ENCODE results near the gene L3MBTL1. TPM values are rescaled to one million over a fixed set of nuclear protein-coding genes. Genes with fewer than 3 reads are reported as not detected.

The L3MBTL1 gene
- total and polyA plus RNA-seq, 2 of the 4 experiments (the other 2 are of a cell fraction): 2.2 to 4.5 TPM

DNA sequence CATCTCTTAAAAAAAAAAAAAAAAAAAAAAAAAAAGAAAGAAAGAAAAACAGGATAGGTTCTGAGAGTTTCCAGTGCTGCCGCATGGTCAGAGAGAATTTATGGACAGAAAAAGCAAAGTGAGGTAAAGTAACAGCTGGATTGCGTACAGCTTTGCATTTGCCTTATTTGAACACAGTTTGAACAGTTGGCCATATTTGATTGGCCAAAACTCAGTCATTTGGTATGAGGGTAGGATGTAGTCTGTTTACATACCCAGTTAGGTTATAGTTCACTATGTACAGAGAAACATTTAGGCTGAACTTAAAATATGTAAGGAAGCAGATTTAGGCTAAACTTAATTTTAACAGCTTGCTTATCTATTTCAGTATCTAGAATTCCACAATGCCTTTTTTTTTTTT is 17.5 kb upstream of the L3MBTL1 start:
- Histone ChIP-seq H3K18ac (ENCODE audit: low read depth, low read length) (no peak overlapping the region), H2AK9ac (replicated peaks; ENCODE audit: low read depth, low read length, poor library complexity) (no peak overlapping the region), H3K27me3 (ENCODE audit: control insufficient read depth, insufficient read depth, low read length) (peaks cover 3% of the 10 kb centered on the region), H2BK120ac (ENCODE audit: low read depth, low read length) (no peak overlapping the region), H3K56ac (ENCODE audit: extremely low read depth, insufficient read depth, low read length) (no peak overlapping the region), H3K4ac (ENCODE audit: low read depth, low read length) (no peak overlapping the region), H3K4me1 (ENCODE audit: control insufficient read depth, insufficient read depth, low read length) (peaks cover 1% of the 10 kb centered on the region; the same call in 1 of the 2 replicates), H3K4me2 (ENCODE audit: low read depth, low read length) (no peak overlapping the region), H4K20me1 (ENCODE audit: insufficient read depth, low read length) (no peaks in the 10 kb centered on the region), H2AFZ (replicated peaks; ENCODE audit: low read length, poor library complexity) (no peak overlapping the region), H3K9me1 (ENCODE audit: insufficient read depth, low read length) (no peaks in the 10 kb centered on the region), H4K8ac (ENCODE audit: low read depth in 2 of 2, low read length in 2 of 2) (no peak overlapping the region), H2BK20ac (ENCODE audit: low read depth, low read length) (no peak overlapping the region), H3K9ac (ENCODE audit: low read depth, low read length) (no peak overlapping the region), H3K27ac (ENCODE audit: insufficient read depth, low read length) (no peak overlapping the region), H3K36me3 (ENCODE audit: control insufficient read depth, insufficient read depth, low read length) (no peaks in the 10 kb centered on the region), H4K5ac (ENCODE audit: low read depth, low read length) (no peak overlapping the region), H3K4me3 (ENCODE audit: insufficient read depth, low read depth, low read length) (no peak overlapping the region), H3K79me1 (ENCODE audit: low read depth in 1 of 2, low read length in 2 of 2) (no peaks in the 10 kb centered on the region), H2AK5ac (ENCODE audit: low read depth, low read length) (no peak overlapping the region), H3K23ac (ENCODE audit: low read depth, low read length) (no peak overlapping the region), H2BK15ac (ENCODE audit: low read depth, low read length) (no peak overlapping the region), H4K91ac (ENCODE audit: insufficient read depth, low read depth, low read length) (no peak overlapping the region), H2BK5ac (ENCODE audit: low read depth, low read length, poor library complexity, severe bottlenecking) (no peak overlapping the region), H3K9me3 (ENCODE audit: control insufficient read depth, insufficient read depth, low read length) (no peaks in the 10 kb centered on the region), H3K14ac (replicated peaks; ENCODE audit: low read depth, low read length) (no peak overlapping the region)
- ATAC-seq (ENCODE audit: low read depth) (peak; percentile 81), DNase-seq (peak; percentile 15)
- intact Hi-C loops (cut with micrococcal nuclease): no loop called here
- CTCF ChIA-PET: no interaction called here
- POLR2A ChIA-PET (ENCODE audit: unreplicated experiment): no interaction called here
- in situ Hi-C loops (cut with MboI; ENCODE audit: low sequenced_read_pairs): no loop called here
- TF ChIP-seq MXI1 (IDR thresholded peaks at IDR 0.05; ENCODE audit: borderline replicate concordance, low read depth, low read length): no peak
- no peak for TF ChIP-seq USF2 (IDR thresholded peaks at IDR 0.05; ENCODE audit: low read depth, low read length)
- no peak for TF ChIP-seq BHLHE40 (IDR thresholded peaks at IDR 0.05; ENCODE audit: low read depth, low read length)
- TF ChIP-seq RFX5 (IDR thresholded peaks at IDR 0.05; ENCODE audit: low read depth, low read length): no peak
- TF ChIP-seq MAFK (IDR thresholded peaks at IDR 0.05; ENCODE audit: low read depth, low read length): no peak
- TF ChIP-seq CHD1 (IDR thresholded peaks at IDR 0.05; ENCODE audit: low read depth, low read length): no peak
- BruUV-seq (replicated peaks): no TSS peak
- 75% methylated on average over 1 of the region's 2 CpGs; no CpG with 5 or more reads in 1 of the 2 experiments for WGBS, 2 experiments (ENCODE audit: extremely low coverage in 2 of 2, insufficient read length in 1 of 2)
- dilution Hi-C loops (cut with HindIII; ENCODE audit: low sequenced_read_pairs, unreplicated experiment): no loop called here

Measured in IMR-90 (cell line).